ENCODE results near the gene MLLT3. TPM values are rescaled to one million over a fixed set of nuclear protein-coding genes. Genes with fewer than 3 reads are reported as not detected.
A peak's percentile ranks its signal among the peaks of the same experiment; 100 is the strongest.

Gene MLLT3
- total and polyA plus RNA-seq, 2 of the 13 experiments (the other 11 are each of a cell fraction or from before 2014, with no cell fraction given): 12.3 to 12.6 TPM

GRCh38 chr9:20479419-20480155, 142.7 kb downstream of the MLLT3 start:
- POLR2A ChIA-PET: no interaction called here
- H3K9me3 ChIP-seq (ENCODE audit: low read length): no peaks in the 10 kb centered on the region
- in situ Hi-C loops (cut with HindIII; ENCODE audit: extremely low pct_ligation_motif_present, low pct_unique_long_range_greater_than_20kb) (no loop called here), intact Hi-C loops (cut with micrococcal nuclease; ENCODE audit: unreplicated experiment) (loop anchor here (5.0 kb wide), 1 partner anchor 143 kb away; the partner anchor contains the start of gene MLLT3)
- H3K9ac ChIP-seq (ENCODE audit: insufficient read depth, low read depth, low read length): no peak overlapping the region
- peaks cover 4% of the 10 kb centered on the region for H3K79me2 ChIP-seq (ENCODE audit: insufficient read depth, low read length)
- H3K4me2 ChIP-seq (ENCODE audit: low read depth, low read length): no peak overlapping the region
- DNase-seq (ENCODE audit: low spot score) (no peak), FAIRE-seq (no peak), ATAC-seq (no peak)
- CTCF ChIA-PET (ENCODE audit: low intra/inter-chr PET ratio, low total read pairs): no interaction called here
- no peaks in the 10 kb centered on the region for H3K36me3 ChIP-seq (replicated peaks in 1 of 2; ENCODE audit: control insufficient read depth in 1 of 2, insufficient read depth in 2 of 2, low read length in 2 of 2)
- 68% methylated on average over 2 of the region's 2 CpGs for WGBS (ENCODE audit: low lambda C conversion rate)
- H3K27me3 ChIP-seq (ENCODE audit: control insufficient read depth in 1 of 2, insufficient read depth in 2 of 2, low read length in 2 of 2): no peaks in the 10 kb centered on the region
- no peaks in the 10 kb centered on the region for H4K20me1 ChIP-seq (ENCODE audit: insufficient read depth, low read length)
- H2AFZ ChIP-seq (ENCODE audit: low read length): peak overlapping the region; percentile 6
- BruUV-seq (replicated peaks): no TSS peak
- no peak overlapping the region for H3K4me3 ChIP-seq (replicated peaks in 1 of 3; ENCODE audit: insufficient read depth in 1 of 3, low read depth in 2 of 3, low read length in 3 of 3)
- no peak overlapping the region for H3K27ac ChIP-seq (ENCODE audit: extremely low read length, insufficient read depth, low read length)
- peaks cover 45% of the 10 kb centered on the region for H3K4me1 ChIP-seq (ENCODE audit: insufficient read depth, low read length)
- TF ChIP-seq MYNN (CRISPR knock-in tag; IDR thresholded peaks at IDR 0.05; ENCODE audit: low read depth) (no peak), SAP130 (CRISPR knock-in tag; IDR thresholded peaks at IDR 0.05; ENCODE audit: low read depth) (no peak), ZNF562 (CRISPR knock-in tag; IDR thresholded peaks at IDR 0.05; ENCODE audit: borderline replicate concordance) (no peak), ZNF30 (CRISPR knock-in tag; IDR thresholded peaks at IDR 0.05) (no peak), ZNF615 (CRISPR knock-in tag; IDR thresholded peaks at IDR 0.05; ENCODE audit: borderline replicate concordance) (no peak), ZNF780A (CRISPR knock-in tag; IDR thresholded peaks at IDR 0.05) (no peak), ATF7-NPFF (CRISPR knock-in tag; IDR thresholded peaks at IDR 0.05; ENCODE audit: low read depth) (no peak), HNRNPUL1 (IDR thresholded peaks at IDR 0.05; ENCODE audit: low read depth, low read length) (no peak), PHB2 (IDR thresholded peaks at IDR 0.05; ENCODE audit: partially characterized antibody) (no peak), NBN (conservative IDR thresholded peaks at IDR 0.05) (no peak), ZNF704 (CRISPR knock-in tag; IDR thresholded peaks at IDR 0.05; ENCODE audit: borderline replicate concordance) (no peak), WIZ (CRISPR knock-in tag; IDR thresholded peaks at IDR 0.05) (no peak), AKNA (CRISPR knock-in tag; IDR thresholded peaks at IDR 0.05; ENCODE audit: borderline replicate concordance) (no peak), NR1H2 (CRISPR knock-in tag; IDR thresholded peaks at IDR 0.05; ENCODE audit: borderline replicate concordance, low read depth) (no peak)
- TF ChIP-seq, protein P1, sequence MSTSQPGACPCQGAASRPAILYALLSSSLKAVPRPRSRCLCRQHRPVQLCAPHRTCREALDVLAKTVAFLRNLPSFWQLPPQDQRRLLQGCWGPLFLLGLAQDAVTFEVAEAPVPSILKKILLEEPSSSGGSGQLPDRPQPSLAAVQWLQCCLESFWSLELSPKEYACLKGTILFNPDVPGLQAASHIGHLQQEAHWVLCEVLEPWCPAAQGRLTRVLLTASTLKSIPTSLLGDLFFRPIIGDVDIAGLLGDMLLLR (CRISPR knock-in tag; IDR thresholded peaks at IDR 0.05): no peak

All from HepG2 (cell line).